ENCODE results near the gene ZNF81.
"Not testable (repeated sequence)": the region's sequence is repeated elsewhere in the genome, so short reads cannot be mapped to it uniquely, and the experiment has no call there.

The ZNF81 gene

DNA sequence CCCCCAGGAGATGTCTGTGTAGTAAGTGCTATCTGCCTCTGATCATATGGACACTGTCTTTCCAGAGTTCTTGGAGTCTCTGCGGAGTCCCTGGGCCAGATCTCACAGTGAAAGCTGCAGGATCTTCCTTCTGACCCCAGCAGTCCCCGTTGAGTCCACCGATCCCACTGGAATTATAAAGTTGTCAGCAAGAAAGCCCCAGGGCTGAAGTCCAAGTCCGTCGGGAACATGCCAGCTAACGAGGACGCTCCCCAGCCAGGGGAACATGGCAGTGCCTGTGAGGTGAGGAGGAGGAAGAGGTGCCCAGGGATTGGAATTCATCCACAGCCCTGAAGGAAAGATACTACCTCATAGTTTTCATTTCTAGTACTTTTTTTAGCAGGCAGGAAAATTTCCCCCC lies 9.3 kb downstream of the ZNF81 start:
- DNase-seq: no peak

GRCh38 chrX:47849778-47850177 lies 13.1 kb downstream of the ZNF81 start:
- no peak for DNase-seq

DNA sequence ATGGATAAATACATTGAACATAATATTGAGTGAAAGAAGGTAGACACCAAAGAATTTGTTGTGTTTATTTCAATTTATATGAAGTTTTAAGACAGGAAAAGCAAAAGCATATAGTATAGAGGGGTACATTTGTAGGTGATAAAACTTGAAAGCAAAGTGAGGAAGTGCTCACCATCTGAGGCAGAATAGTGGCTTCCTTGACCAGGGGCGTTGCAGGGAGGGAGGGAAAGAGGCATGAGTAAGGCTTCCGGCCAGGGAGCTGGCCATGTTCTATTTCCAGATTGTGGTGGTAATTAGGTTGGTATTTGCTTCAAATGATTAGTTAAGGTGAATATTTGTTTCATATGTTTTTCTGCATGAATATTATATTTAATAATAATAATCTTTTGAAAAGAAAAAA lies 13.7 kb downstream of the ZNF81 start:
- DNase-seq: not testable (repeated sequence)

DNA sequence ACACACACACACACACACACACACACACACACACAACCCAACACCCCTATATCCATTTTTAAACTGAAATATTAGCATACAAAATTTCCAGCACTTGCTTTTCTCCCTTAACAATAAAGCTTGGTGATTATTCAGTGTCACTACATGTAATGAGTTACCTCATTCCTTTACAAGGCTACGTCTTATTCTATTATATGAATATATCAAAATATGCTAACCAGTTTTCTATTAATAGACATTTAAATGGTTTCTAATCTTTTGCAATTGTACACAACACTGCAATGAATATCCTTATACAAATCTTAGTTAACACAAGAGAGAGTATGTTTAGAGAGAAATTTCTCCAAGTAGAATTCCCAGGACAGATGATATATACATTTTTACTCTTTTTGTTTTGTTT lies 14.2 kb downstream of the ZNF81 start:
- DNase-seq: no peak

DNA sequence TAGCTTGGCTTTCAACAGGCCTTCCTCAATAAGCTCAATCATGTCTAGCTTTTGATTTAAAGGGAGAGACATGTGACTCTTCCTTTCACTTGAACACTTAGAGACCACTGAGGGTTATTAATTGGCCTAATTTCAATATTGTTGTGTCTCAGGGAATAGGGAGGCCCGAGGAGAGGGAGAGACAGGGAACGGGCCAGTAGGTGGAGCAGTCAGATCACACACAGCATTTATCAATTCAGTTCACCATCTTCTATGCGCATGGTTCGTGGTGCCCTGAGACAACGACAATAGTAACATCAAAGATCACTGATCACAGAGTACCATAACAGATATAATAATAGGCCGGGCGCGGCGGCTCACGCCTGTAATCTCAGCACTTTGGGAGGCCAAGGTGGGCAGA lies 17.8 kb downstream of the ZNF81 start:
- no peak for DNase-seq

DNA sequence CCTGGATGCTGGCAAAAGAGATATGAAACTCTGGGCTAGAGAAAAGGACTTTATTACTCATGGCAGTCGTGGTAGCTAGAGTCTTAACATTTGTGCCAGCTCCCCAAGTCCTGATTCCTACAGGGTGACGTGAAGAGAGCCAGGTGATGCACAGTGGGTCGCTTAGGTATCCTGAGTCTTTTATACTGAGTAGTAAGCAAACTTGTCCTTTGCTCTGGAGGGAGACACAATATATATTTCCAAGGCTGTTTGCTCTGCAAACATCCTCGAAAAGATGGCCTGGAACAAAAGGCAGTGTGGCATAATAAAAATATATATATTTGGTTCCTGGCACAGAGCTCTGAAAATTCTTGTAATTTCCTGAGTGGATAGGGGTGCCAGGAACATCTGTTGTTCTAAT lies 23.0 kb downstream of the ZNF81 start:
- DNase-seq: no peak

DNA sequence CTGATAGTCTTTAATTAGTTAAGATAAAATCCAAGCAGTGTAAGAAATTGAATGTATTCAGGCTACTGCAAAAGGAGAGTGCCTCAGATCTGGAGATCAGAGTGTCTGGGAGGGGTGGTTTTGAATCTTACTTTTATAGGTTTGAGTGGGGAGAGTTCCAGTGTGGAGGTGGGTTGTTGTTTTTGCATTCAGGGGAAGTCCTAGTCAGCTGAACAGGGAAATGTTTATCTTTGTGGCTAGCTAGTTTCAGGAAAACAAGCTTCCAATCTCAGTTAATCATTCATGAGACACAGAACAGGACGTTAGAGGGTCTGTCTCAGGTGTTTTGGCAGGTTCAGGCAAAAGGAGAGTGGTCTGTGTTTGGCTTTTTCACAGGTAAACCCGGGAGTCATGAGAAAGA lies 26.0 kb downstream of the ZNF81 start:
- DNase-seq: no peak

- no peak for DNase-seq
These were observed 26.5 kb downstream of the ZNF81 start for GRCh38 chrX:47863187-47863586.

- no peak for DNase-seq
These were observed 27.6 kb downstream of the ZNF81 start for GRCh38 chrX:47864300-47864699.

DNA sequence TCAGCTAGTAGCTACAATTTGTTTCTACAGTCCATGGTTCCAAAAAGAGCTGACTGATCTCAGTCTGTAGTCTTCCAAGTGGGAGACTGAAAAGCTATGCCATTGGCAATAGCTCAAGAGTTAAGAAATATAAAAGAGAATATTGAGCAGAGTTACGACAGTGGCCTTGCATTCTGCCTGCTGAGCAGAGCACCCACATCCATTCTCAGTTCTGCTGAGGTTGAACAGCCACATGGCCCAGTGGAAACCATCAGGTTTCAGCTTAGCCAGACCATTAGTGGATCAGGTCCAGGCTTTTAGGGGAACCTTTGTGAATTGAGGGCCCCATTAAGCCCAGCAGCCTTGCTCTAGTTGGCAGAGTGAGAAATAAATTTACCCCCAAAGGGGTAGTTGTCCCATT lies 28.1 kb downstream of the ZNF81 start:
- no peak for DNase-seq

DNA sequence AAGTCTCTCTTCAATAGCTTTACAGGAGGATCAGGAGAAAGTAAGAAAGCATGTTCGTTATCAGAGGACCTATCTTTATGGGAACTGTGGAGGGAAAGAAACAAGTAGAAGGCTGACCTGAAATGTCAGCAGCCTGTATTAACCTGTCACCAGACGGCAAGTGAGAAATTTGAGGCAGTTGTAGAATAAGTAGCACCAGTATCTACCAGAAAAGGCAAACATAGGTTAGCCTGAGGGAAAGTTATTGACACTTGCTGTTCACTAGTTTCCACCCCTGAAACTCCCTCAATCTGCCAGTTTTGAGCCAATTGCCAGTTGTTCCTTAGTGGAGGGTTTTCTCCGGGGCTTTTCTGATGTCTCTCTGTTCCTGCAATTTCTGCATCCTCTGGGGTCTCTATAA lies 36.4 kb downstream of the ZNF81 start:
- DNase-seq: no peak

- DNase-seq: no peak
These were observed 40.6 kb downstream of the ZNF81 start for GRCh38 chrX:47877327-47877726.

DNA sequence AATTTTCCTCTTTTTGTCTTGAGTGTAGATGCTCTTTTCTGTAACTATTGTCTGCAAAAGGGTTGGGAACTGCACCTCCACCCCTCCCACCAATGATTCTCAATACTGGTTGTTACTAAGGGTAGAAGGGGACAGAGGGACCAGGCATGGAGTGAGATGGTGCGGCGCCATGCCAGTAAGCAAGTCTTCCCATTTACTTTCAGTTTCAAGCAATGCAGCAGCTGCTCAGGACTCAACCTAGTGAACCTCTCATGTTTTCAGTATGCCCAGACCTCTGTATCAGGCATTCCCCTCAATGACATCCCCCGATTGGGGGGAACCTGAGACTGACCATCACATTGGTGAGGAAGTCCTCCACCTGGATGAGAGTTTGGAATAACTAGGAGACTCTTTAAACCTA lies 41.5 kb downstream of the ZNF81 start:
- DNase-seq: no peak

DNA sequence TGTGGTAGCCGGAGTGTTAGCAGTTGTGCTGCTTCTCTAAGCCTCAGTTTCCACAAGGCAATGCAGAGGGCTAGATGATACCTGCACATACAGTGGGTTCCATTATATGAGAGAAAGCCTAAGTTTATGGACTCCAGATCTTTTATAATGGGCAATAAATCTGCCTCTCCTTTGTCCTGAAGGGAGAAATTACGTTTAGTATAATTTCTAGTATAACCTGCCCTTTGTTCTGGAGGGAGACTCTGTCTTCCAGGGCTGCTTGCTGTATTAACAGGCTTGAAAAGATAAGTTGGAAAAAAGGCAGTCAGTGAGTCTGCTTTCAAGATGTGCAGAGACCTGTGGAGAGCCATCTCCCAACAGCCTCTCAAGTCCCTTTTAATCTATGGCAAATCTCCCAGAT lies 42.8 kb downstream of the ZNF81 start:
- no peak for DNase-seq

GRCh38 chrX:47880927-47881326 lies 44.2 kb downstream of the ZNF81 start:
- DNase-seq: no peak

- no peak for DNase-seq
These were observed 48.8 kb downstream of the ZNF81 start for GRCh38 chrX:47885501-47885900.

- DNase-seq: no peak
These were observed 61.3 kb downstream of the ZNF81 start for GRCh38 chrX:47898024-47898423.

GRCh38 chrX:47900833-47901232 lies 64.1 kb downstream of the ZNF81 start:
- no peak for DNase-seq

DNA sequence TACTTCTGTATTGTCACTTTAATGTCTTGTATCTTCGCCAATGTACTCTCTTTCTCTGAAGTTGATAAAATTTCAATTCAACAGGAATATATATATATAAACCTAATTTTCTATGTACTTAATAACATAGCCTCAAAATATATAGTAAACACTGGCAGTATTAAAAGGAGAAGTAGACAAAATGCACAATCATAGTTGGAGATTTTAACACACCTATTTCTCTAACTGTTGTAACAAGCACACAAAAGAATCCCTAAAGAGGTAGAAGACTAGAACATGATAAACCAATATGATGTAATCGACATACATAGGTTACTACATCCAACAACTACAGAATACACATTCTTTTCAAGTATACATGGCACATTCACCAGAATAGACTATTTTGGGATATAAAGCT lies 65.5 kb downstream of the ZNF81 start:
- DNase-seq: no peak

GRCh38 chrX:47915886-47916493 lies 79.3 kb downstream of the ZNF81 start:
- no peak for DNase-seq

DNA sequence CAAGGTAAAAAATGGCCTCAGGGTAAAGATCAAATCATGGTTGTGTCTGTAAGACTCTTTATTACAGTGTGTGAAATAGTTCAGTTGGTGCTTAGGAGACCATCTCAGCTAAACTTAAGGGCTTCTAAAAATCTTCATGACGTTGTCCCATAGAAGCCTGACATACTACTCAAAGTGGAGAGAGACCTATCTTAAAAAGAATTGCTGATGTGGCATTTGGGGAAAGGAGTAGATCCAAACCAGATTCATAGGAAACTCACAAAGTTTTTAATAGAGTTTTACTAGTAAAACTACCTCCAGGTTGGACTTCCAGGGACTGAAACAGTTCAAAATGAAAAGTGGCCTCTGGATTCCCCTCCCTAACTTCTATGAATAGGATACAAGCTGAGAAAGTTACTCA lies 81.6 kb downstream of the ZNF81 start:
- no peak for DNase-seq

- no peak for DNase-seq
These were observed 90.5 kb downstream of the ZNF81 start for GRCh38 chrX:47927212-47927611.

DNA sequence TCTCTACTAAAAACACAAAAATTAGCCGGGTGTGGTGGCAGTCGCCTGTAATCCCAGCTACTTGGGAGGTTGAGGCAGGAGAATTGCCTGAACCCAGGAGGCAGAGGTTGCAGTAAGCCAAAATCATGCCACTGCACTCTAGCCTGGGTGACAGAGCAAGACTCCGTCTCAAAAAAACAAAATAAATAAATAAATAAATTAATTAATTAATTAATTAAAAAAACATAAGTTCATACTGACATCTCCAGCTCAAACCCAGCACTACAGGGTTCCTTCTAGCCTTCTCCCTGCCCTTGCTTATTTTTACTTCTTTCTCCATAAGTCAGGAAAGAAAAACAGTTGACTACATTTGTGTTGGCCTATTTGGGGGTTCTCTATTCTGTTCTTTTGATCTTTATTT lies 95.3 kb downstream of the ZNF81 start:
- not testable (repeated sequence) for DNase-seq

DNA sequence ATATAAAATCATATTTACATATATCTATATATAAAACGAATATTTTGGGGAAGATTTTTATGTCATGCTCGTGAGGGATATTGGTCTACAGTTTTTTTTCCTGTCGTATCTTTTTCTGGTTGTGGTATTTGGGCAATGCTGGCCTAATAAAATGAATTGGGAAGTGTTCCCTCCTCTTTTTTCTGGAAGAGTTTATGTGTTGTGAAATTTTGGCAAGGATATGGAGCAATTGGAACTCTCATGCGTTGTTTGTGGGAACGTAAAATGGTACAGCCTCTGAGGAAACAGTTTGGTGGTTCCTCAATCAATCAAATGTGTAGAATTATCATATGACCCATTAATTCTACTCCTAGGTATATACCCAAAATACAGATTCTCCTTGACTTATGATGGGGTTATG lies 97.2 kb downstream of the ZNF81 start:
- DNase-seq: no peak

DNA sequence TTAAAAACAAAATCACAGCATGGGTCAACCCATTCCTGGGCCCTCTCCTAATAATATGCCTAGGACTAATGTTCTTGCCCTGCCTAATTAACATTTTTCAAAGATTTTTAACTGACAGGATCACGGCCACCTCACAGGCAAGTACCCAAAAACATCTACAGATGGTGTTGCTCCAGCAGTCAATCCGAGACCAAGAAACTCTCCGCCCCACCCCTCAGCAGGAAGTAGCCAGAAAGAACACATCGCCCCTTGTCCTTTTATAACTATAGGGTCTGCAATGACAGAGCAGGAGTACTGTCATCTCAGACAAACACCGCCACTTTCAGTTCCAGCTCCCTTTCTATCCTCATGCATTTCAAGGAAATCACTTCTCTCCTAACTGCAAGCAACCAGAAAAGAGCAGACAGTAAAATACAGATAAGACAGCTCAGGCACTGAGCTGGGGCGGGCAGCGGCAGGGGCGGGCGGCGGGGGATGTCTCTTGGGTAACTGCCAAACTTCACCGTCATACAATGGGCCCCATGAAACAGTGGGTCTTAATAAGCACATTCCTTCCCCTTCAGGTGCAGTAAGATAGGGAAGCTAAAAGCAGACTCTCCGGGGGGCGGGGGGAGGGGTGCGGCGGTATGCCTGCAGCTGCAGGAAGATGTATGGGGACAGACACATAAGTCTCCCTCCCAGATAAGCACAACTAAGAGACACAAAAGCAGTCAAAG lies 99.7 kb downstream of the ZNF81 start:
- DNase-seq: no peak

Data from T1000 (cell line).